ENCODE results near the gene CARD10. TPM values are rescaled to one million over a fixed set of nuclear protein-coding genes. Genes with fewer than 3 reads are reported as not detected.

CARD10 gene
- total and polyA plus RNA-seq, 2 of the 13 experiments (the other 11 are each of a cell fraction or from before 2014, with no cell fraction given), result 35.2 to 55.8 TPM

DNA sequence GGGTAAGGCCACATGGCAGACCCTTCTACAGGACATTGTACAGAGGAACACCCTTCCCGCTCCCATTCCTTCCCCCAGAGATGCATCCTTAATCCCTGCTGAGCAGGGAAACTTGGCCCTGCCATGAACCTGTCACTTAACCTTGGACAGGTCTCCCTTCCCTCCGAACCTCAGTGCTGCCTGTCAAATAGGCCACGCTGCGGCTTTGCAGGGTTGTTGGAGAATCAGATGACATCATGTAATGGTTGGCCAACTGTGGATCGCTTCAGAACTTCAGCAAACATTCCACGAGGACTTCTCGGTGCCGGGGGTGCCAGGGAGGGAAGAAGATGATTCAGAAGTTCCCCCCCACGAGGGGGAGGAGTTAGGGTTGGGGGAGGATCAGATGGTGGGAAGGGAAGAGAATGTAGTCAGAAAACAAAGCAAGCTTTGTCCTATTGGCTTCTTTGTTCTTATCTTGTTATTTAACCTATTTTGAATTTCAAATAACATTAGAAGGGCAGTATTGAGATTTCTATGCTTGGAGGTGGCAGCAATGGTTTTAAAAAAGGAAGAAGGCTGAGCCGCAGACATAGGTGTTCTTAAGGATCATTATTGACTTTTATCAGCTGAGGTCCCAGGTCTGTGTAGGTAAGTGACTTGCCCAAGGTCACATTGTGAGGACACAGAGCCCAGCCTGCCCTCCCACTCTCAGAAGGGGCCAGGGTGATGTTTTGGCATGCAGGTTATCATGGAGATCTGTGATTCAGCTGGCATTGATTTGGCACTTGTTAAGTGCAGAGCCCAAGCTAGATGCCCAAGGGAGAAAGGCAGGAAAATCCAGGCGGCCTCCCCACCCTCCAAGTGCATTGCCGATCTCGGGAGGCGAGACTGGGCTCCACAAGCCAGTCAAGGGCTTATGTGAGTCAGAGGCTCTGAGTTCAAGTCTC is 44.2 kb upstream of the CARD10 start (continued):
- TF ChIP-seq, protein P1, sequence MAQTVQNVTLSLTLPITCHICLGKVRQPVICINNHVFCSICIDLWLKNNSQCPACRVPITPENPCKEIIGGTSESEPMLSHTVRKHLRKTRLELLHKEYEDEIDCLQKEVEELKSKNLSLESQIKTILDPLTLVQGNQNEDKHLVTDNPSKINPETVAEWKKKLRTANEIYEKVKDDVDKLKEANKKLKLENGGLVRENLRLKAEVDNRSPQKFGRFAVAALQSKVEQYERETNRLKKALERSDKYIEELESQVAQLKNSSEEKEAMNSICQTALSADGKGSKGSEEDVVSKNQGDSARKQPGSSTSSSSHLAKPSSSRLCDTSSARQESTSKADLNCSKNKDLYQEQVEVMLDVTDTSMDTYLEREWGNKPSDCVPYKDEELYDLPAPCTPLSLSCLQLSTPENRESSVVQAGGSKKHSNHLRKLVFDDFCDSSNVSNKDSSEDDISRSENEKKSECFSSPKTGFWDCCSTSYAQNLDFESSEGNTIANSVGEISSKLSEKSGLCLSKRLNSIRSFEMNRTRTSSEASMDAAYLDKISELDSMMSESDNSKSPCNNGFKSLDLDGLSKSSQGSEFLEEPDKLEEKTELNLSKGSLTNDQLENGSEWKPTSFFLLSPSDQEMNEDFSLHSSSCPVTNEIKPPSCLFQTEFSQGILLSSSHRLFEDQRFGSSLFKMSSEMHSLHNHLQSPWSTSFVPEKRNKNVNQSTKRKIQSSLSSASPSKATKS (CRISPR knock-in tag; IDR thresholded peaks at IDR 0.05), result no peak
- TF ChIP-seq, protein P2, sequence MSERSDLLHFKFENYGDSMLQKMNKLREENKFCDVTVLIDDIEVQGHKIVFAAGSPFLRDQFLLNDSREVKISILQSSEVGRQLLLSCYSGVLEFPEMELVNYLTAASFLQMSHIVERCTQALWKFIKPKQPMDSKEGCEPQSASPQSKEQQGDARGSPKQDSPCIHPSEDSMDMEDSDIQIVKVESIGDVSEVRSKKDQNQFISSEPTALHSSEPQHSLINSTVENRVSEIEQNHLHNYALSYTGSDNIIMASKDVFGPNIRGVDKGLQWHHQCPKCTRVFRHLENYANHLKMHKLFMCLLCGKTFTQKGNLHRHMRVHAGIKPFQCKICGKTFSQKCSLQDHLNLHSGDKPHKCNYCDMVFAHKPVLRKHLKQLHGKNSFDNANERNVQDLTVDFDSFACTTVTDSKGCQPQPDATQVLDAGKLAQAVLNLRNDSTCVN (CRISPR knock-in tag; IDR thresholded peaks at IDR 0.05; ENCODE audit: borderline replicate concordance), result no peak
- no peak for TF ChIP-seq ZNF136 (CRISPR knock-in tag; IDR thresholded peaks at IDR 0.05; ENCODE audit: low read depth)
- no peak; a peak in 1 of 4 replicates for TF ChIP-seq MAFK (conservative IDR thresholded peaks at IDR 0.05 in 1 of 2, IDR thresholded peaks at IDR 0.05 in 1 of 2; ENCODE audit: low read length in 2 of 2)
- TF ChIP-seq RFXAP (CRISPR knock-in tag; IDR thresholded peaks at IDR 0.05; ENCODE audit: borderline replicate concordance), result no peak
- TF ChIP-seq, protein P3, sequence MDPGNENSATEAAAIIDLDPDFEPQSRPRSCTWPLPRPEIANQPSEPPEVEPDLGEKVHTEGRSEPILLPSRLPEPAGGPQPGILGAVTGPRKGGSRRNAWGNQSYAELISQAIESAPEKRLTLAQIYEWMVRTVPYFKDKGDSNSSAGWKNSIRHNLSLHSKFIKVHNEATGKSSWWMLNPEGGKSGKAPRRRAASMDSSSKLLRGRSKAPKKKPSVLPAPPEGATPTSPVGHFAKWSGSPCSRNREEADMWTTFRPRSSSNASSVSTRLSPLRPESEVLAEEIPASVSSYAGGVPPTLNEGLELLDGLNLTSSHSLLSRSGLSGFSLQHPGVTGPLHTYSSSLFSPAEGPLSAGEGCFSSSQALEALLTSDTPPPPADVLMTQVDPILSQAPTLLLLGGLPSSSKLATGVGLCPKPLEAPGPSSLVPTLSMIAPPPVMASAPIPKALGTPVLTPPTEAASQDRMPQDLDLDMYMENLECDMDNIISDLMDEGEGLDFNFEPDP (CRISPR knock-in tag; conservative IDR thresholded peaks at IDR 0.05), result no peak
- peak; percentile 39; the same call in 1 of the 2 replicates for TF ChIP-seq ZNF501 (CRISPR knock-in tag; IDR thresholded peaks at IDR 0.05)
- no peak for TF ChIP-seq HNRNPLL (IDR thresholded peaks at IDR 0.05; ENCODE audit: low read depth, low read length, poor library complexity, severe bottlenecking)
- peak; percentile 36; the same call in 1 of the 2 replicates for TF ChIP-seq SSRP1 (CRISPR knock-in tag; IDR thresholded peaks at IDR 0.05)
- no peak for TF ChIP-seq ZFP62 (CRISPR knock-in tag; IDR thresholded peaks at IDR 0.05)
- no peak for TF ChIP-seq ZNF724P (CRISPR knock-in tag; IDR thresholded peaks at IDR 0.05; ENCODE audit: borderline replicate concordance)
- peak; percentile 76 for TF ChIP-seq ZNF746 (CRISPR knock-in tag; IDR thresholded peaks at IDR 0.05)
- TF ChIP-seq, protein P4, sequence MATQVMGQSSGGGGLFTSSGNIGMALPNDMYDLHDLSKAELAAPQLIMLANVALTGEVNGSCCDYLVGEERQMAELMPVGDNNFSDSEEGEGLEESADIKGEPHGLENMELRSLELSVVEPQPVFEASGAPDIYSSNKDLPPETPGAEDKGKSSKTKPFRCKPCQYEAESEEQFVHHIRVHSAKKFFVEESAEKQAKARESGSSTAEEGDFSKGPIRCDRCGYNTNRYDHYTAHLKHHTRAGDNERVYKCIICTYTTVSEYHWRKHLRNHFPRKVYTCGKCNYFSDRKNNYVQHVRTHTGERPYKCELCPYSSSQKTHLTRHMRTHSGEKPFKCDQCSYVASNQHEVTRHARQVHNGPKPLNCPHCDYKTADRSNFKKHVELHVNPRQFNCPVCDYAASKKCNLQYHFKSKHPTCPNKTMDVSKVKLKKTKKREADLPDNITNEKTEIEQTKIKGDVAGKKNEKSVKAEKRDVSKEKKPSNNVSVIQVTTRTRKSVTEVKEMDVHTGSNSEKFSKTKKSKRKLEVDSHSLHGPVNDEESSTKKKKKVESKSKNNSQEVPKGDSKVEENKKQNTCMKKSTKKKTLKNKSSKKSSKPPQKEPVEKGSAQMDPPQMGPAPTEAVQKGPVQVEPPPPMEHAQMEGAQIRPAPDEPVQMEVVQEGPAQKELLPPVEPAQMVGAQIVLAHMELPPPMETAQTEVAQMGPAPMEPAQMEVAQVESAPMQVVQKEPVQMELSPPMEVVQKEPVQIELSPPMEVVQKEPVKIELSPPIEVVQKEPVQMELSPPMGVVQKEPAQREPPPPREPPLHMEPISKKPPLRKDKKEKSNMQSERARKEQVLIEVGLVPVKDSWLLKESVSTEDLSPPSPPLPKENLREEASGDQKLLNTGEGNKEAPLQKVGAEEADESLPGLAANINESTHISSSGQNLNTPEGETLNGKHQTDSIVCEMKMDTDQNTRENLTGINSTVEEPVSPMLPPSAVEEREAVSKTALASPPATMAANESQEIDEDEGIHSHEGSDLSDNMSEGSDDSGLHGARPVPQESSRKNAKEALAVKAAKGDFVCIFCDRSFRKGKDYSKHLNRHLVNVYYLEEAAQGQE (IDR thresholded peaks at IDR 0.05; ENCODE audit: borderline replicate concordance in 1 of 2, low read depth in 1 of 2, low read length in 2 of 2), result 0 out of 4 replicates have a peak, but pooled peaks of 1 of the 2 experiments have one; percentile 56
- no peak for TF ChIP-seq SMYD3 (CRISPR knock-in tag; IDR thresholded peaks at IDR 0.05)
- TF ChIP-seq, protein P5, sequence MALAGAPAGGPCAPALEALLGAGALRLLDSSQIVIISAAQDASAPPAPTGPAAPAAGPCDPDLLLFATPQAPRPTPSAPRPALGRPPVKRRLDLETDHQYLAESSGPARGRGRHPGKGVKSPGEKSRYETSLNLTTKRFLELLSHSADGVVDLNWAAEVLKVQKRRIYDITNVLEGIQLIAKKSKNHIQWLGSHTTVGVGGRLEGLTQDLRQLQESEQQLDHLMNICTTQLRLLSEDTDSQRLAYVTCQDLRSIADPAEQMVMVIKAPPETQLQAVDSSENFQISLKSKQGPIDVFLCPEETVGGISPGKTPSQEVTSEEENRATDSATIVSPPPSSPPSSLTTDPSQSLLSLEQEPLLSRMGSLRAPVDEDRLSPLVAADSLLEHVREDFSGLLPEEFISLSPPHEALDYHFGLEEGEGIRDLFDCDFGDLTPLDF (CRISPR knock-in tag; IDR thresholded peaks at IDR 0.05), result no peak
- TF ChIP-seq SP1 (IDR thresholded peaks at IDR 0.05), result no peak
- TF ChIP-seq SP1 (CRISPR knock-in tag; IDR thresholded peaks at IDR 0.05), result 0 out of 2 replicates have a peak, but pooled peaks have one; percentile 30
- no peak for TF ChIP-seq ZFP82 (CRISPR knock-in tag; IDR thresholded peaks at IDR 0.05; ENCODE audit: borderline replicate concordance)

All from HepG2 (cell line).